Cardiac septum (tissue), 1 donor: ENCODE results near the gene SERPINE1. TPM values are rescaled to one million over a fixed set of nuclear protein-coding genes. Genes with fewer than 3 reads are reported as not detected.

Experiments
- DNase-seq: peaks from one replicate; pipeline ENCODE4 v3.0.0-alpha.2; 2020; ENCODE audit warnings: low spot score
- intact Hi-C: fragments of 100-400 bp; cut with DNase I; formaldehyde crosslinking; loops from one replicate; pipeline ENCODE4 v1.14.0; 2022
- total RNA-seq: library from RNA; stranded (reverse); fragmentation: NEBNext Ultra II Directional; extraction: Animal tissue kit (Norgen Biotek cat#: 25700); gene quantifications from one replicate; pipeline ENCODE4 v1.2.1, GENCODE V29; 2021
- donor health status: DM: no; HTN: no; CAD: no.

The SERPINE1 gene
- total RNA-seq, 1 donor from 2014 or later, result 27.2 TPM

- no peak for DNase-seq
- intact Hi-C loops, result loop anchor here (5.0 kb wide), 1 partner anchor 52 kb away; no protein-coding TSS in a partner anchor
These were observed 13.4 kb downstream of the SERPINE1 start for GRCh38 chr7:101140339-101140699.

GRCh38 chr7:101140746-101141382, 14.0 kb downstream of the SERPINE1 start:
- intact Hi-C loops, result loop anchor here (5.0 kb wide), 1 partner anchor 51 kb away; no protein-coding TSS in a partner anchor
- DNase-seq, result no peak

- no peak for DNase-seq
- intact Hi-C loops, result no loop called here
These were observed 25.2 kb downstream of the SERPINE1 start for GRCh38 chr7:101151908-101152651.

GRCh38 chr7:101153969-101154692, 27.2 kb downstream of the SERPINE1 start, which contains the start of gene AP1S1:
Gene AP1S1, plus strand, starts transcription at chr7:101154476. Its CDS starts 39 bp downstream, at chr7:101154515.
- peak; percentile 95 for DNase-seq
- intact Hi-C loops, result loop anchor here (1.0 kb wide), 1 partner anchor 11 kb away; the partner anchor contains the start of gene VGF

DNA sequence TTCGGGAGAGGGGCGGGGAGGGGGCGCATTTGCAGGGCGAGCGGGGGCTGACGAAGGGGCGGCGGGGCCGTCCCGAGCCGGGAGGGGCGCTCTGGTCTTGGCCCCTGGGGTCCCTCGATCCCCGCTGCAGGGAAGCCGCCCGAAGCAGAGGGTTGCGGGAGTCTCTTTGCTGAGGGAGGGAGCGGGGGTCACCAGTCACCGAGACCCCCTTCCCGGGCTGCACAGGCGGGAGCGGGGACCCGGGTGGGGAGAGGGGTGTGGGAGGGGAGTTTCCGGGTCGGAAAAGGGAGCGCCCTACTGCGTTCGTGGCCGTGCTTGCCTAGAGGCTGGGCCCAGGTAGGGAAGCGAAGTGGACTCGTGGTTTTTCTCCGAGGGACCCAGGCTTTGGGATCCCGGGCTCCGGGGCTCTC, 27.8 kb downstream of the SERPINE1 start:
- no peak for DNase-seq
- intact Hi-C loops, result loop anchor here (1.0 kb wide), 1 partner anchor 11 kb away; the partner anchor contains the start of gene VGF

DNA sequence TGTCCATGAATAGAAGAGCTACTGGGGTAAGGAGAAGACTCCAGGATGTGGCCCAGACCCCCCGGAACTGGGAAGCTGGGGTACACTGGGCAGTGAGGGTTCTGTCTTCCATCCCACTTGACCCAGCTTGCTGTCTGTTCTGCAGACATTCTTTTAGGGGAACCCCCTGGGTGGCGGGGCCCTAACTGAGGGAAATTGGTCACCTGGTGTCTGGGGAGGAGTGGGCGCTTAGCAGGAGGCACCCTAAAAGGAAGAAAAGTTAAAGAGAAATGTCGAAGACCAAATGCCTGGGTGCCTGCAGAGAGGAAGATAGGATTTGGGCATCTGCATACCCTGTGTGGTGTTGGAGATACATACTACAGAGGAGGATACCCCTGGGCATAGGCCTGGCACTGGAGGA, 28.4 kb downstream of the SERPINE1 start:
- DNase-seq, result no peak
- intact Hi-C loops, result no loop called here

- intact Hi-C loops, result no loop called here
- no peak for DNase-seq
These were observed 29.4 kb downstream of the SERPINE1 start for GRCh38 chr7:101156277-101156676.

GRCh38 chr7:101156866-101157589, 30.1 kb downstream of the SERPINE1 start:
- intact Hi-C loops, result no loop called here
- no peak for DNase-seq

GRCh38 chr7:101159696-101160674, 33.1 kb downstream of the SERPINE1 start:
- no peak for DNase-seq

DNA sequence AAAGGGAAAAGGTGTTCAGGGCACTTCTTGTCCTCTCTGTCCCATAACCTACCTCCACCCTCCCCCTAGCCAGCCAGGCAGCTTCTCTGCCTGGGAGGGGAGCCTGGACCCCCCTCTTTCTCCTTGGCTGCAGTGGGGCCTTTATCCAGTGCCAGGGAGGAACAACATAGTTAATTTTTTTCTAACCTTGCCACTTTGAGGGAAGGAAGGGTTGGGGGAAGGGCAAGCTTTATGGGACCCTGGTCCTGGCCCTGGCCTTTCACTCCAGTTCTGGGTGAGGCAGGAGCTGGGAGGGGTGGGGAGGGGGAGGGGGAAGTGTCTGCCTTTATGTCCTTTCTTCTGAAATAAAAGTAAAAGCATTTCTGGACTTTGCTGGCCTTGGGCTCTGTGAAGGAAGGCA, 34.0 kb downstream of the SERPINE1 start:
- intact Hi-C loops, result loop anchor here (10.0 kb wide), 1 partner anchor 266 kb away; the partner anchor contains the start of gene ACHE

More at GRCh38 chr7:101159696-101160674, 33.1 kb downstream of the SERPINE1 start:
- intact Hi-C loops, result loop anchor here (10.0 kb wide), 1 partner anchor 265 kb away; the partner anchor contains the start of gene ACHE

GRCh38 chr7:101161692-101162471, 35.0 kb downstream of the SERPINE1 start:
- DNase-seq, result no peak
- intact Hi-C loops, result loop anchor here (10.0 kb wide), 1 partner anchor 267 kb away; the partner anchor contains the start of gene ACHE

More for the DNA sequence above, 34.0 kb downstream of the SERPINE1 start:
- no peak for DNase-seq

GRCh38 chr7:101162551-101163278, 35.8 kb downstream of the SERPINE1 start:
- intact Hi-C loops, result loop anchor here (10.0 kb wide), 1 partner anchor 268 kb away; the partner anchor contains the start of gene ACHE
- no peak for DNase-seq

DNA sequence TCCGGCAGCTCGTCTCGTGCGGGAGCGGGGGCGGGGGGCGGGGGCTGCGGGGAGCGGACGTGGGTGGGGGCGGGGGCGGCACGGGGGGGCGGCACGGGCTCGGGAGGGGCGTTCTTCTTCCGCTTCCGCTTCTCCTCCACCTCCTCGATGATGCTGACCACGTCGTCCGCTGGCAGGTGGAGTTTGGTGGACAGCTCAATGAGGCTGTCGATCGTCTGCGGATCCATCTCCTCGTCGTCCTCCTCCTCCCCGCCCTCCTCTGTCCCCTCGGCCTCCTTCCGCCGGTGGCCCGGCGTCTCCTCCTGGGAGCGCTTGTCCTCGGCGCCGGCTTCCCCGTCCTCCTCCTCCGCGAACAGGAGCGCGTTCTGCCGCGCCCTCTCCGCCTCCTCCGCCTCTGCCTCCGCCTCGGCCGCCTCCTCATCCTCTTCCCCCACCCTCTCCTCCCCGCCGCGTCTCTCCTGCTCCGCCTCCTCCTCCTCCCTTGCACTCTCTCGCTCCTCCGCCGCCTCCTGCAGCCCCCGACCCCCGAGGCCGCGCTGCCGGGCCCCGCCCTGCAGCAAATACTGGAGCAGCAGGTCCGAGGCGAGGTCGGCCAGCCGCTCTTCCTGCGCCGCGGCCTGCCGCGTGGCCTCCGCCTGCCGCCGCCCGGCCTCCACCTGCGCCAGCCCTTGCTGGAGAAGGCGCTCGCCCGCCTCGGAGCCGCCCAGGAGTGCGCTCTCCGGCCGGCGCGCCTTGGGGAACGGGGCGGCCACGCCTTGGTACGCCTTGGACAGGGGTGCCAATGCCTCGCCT, 36.6 kb downstream of the SERPINE1 start:
- intact Hi-C loops, result loop anchor here (10.0 kb wide), 1 partner anchor 269 kb away; the partner anchor contains the start of gene ACHE
- no peak for DNase-seq

GRCh38 chr7:101164071-101164840, 37.4 kb downstream of the SERPINE1 start:
- DNase-seq, result no peak
- intact Hi-C loops, result loop anchor here (10.0 kb wide), 1 partner anchor 269 kb away; the partner anchor contains the start of gene ACHE
